Stimulated activated CD8-positive, alpha-beta memory T cell treated with anti-CD3 and anti-CD28 coated beads, Interleukin-4, amount 100 ng/mL, for 1 hour (primary cell): ENCODE results near the gene UST.

Experiments used
- DNase-seq, 2 donors: peaks; one replicate each; pipeline ENCODE4 v3.0.0-alpha.2; 2020; ENCODE audit warnings: low read depth in 2 of 2, low spot score in 1 of 2

Gene UST

DNA sequence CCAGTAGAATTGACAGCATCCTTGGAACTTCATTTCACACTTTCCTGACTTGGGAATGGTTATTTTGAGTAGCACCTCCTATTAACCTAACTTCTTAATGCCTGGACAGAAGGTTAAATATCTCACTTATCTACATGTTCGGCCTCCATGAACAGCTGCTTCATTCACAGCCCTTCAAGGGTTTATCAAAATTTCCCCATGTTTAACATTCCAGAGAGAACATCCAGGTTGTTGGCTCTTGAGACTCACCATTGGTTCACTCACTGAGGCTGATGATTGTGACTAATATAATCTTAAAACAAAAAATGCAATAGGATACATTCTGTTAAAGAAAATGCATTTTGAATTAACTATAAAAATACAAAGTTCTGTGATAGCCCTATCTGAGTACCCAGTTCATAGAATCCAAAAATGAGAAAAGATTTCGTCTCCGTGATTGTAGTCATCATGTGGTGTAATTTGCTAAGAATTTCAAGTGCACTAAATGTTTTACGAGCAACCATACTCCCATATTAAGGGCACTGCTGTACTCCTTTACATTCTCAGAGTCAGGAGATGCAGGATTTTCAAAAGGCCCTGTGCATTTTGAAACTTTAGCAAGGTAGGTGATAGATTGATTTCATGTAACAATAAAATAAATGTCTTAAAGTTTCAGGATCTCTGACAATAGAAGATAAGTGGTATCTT, 310.1 kb downstream of the UST start:
- no peak for DNase-seq

DNA sequence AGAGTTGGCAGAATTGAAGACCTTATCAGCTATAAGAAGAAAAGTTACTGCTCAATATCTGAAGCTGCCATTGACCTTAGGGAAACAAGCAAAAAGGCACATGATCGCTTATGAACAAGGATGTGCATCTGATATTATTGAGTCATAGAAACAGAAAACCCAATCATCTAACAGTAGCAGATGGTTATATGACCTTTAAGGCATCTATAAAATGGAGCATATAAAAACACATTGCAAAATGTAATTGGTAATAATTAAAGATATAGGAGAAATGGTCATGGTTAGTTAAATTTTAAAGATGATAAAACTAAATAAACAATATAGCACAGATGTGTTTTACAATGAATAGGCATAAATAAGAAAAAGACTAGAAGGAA, 310.6 kb downstream of the UST start:
- DNase-seq = no peak

GRCh38 chr6:149059557-149059956, 312.7 kb downstream of the UST start:
- no peak for DNase-seq

- peak; percentile 7 to 30 for DNase-seq
Observed at GRCh38 chr6:149060300-149060984, 313.6 kb downstream of the UST start.

- no peak for DNase-seq
Observed at GRCh38 chr6:149060985-149061760, 314.3 kb downstream of the UST start.

- no peak for DNase-seq
Observed at GRCh38 chr6:149061930-149062329, 315.1 kb downstream of the UST start.

DNA sequence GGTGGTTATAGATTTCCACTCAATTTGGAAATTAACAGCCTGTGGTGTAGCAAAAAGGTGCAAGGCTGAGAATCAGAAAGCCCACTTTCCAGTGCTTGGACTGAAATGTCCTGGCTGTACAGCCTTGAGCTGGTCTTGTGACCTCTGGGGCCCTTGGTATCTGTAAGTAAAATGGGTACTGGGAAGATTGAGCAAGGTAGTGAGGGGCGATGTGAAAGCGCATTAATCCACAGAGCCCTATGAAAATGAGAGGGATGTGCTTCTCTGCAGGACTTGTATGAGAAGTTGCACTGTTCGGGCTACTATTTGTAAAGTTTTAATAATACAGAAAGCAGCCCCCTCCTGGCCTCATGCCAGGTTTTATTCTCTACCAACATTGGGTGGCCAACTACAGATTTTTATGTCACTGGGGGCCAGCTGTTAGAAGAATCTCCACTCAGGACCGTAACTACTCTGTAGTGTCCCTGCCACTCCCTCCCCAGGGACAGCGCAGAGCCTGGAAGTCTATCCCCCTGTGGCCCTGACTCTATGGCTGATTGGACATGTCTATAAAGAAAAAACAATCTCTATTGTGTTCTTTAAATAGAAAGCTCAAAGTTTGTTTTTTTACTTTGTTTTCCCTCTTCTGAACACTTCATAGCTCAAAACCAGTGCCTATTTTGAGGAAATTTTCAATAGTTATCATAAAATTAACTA, 316.0 kb downstream of the UST start:
- no peak for DNase-seq

GRCh38 chr6:149063468-149063867, 316.6 kb downstream of the UST start:
- no peak for DNase-seq

GRCh38 chr6:149064001-149064659, 317.3 kb downstream of the UST start:
- DNase-seq = no peak

DNA sequence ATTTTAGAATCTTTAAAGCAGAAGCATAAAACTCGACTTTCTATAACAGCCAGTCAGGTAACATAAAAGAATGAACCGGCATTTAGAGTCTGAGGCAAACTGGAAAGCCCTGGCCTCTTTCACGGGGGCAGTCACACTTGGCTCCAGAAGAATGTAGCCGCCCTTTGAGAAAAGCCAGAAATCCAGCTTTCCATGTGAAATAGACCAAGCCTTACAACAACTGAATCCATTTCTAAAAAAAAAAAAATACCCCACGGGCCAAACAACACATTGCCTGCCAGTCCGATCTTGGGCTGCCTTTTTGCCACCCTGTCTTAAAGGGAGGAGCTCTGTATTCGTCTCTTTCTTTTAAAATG, 317.8 kb downstream of the UST start:
- no peak for DNase-seq

DNA sequence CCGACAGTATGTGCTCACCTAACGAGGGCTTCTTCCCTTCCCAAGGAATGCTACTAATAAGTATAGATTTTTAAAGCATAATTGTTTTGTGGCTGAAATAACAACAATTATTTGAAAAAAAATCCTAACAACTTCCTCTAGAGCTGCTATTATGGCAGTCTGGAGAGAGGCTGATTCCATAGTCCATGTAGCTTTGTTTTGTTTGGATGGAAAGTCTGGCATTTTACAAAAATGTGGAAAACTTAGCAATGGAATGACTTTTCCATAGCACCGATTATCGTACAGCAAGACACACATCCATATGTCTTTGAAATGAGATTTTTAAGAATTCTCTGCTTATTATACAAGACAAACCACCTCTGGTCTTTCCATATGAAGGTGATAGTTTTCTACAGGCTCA, 318.3 kb downstream of the UST start:
- DNase-seq = no peak

DNA sequence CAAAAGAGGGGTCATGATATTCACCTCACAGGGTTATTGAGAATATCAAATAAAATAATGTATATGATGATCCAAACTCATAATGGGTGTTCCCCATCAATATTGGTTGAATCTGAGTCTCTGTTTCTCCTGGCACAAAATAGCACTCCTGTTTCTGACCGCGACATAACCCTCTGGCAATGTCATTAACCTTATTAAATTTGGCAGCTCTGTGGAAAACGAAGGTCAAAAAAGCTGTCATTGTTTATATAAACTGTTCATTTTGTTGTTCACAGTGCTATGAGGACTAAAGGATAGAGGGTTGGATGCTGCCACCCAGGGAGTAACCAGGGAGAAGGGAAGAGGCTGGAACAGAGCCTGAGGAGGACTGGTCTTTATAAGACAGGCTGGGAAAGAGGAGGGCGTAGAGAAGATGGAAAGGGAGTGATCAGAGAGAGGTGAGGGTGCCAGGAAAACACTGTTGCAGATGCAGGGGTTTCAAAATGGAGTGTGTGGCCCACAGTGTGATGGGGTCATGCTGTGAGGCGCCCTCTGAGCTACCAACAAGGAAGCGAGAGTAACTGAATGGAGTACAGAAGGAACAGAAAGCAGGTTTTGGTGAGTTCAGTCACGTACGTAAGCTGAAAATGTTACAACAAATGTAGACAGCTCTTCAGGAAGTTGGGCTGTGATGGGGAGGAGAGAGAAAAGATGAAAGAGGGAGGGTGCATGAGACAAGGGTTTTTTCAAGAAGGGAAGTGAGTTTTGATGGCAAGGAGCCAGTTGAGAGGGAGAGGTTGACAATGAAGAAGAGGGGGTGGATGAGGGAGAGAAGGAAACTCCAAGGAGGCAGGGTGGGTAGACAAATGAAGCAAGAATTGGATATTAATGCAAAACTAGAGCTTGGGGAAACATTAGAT, 319.1 kb downstream of the UST start:
- no peak for DNase-seq

DNA sequence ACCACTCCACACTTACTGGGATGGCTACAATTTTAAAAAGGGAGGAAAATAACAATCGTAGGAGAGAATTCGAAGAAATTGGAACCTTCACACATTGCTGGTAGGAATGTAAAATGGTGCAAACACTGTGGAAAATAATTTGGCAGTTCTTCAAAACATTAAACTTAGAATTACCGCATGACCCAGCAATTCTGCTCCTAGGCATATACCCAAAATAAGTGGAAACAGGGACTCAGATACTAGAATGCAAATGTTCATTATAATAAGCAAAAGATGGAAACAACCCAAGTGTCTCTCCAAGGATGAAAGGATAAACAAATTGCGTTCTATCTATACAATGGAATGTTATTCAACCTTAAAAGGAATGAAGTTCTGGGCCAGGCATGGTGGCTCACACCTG, 325.2 kb downstream of the UST start:
- no peak for DNase-seq

DNA sequence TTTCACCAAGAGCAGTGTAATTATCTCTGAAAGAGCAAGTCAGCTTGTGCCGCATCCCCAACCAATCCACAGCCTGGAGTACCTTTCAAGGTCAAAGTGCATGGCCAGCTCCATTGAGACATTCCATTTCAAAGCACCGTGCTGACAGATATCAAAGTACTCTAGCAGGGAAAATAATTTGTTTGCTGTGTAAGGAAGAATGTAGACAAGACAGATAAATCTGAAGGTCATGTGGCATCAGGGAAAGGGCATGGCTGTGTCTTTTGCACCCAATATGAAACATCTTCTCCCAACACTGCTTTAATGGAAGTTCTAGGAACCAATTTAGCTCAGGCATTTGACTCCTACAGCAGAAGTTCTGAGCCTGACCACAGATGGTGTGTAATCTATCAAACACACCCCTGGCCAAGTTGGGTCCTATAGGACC, 328.0 kb downstream of the UST start:
- no peak for DNase-seq

DNA sequence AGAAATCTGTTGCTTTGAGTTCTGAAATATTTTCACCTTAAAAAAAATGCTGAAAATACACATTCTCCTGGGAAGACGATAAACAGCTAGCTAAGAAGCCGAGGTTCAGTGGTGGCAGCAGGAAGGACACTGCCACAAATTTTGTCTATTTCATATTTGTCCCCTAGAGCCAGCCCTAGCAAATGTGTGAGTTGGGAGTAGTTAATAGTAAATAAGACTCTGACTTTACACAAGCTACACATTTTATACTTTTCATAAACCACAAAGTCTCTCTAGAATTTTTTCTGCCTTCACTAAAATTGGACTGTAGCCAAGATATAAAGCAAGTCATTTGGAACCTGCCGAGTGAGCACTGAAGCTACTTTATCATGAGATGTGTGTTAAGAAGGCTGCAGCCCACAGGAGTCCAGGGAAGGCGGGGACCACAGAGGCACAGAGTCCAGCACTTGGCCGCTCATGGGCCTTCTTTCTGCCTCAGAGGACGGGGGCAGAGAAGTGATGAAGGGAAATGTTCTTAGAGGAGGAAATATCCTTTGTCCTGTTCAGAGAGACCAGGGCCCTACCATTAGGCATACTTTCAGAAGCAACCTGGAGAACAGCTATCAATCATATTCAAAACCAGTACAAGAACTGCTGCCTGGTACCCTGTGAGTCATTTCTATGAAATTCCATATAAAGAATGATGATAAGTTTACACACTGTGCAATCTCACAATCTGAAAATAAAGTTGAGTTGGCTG, 329.0 kb downstream of the UST start:
- DNase-seq = no peak

- no peak for DNase-seq
Observed at GRCh38 chr6:149076355-149076734, 329.5 kb downstream of the UST start.

GRCh38 chr6:149077208-149077607, 330.4 kb downstream of the UST start:
- no peak for DNase-seq

DNA sequence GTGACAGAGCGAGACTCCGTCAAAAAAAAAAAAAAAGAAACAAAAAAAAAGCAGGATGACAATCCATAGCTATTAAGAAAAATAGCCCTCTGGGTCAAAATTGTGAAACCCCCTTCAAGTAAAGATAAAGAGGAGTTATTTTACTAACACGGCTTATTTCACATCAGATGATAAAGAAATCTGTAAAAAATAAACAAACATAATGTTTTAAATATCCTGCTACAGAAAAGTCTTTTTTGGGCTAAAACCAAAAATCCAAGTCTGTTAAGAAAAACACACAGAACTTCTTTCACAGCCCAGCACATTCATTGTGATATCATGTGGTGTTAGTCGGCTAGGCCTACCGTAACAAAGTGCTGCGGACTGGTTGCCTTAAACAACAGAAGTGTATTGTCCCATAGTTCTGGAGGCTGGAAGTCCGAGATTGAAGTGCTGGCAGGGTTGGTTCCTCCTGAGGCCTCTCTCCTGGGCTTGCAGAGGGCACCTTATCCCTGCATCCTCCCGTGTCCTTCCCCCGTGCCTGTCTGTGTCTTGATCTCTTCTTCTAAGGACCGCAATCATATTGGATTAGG, 331.5 kb downstream of the UST start:
- no peak for DNase-seq

DNA sequence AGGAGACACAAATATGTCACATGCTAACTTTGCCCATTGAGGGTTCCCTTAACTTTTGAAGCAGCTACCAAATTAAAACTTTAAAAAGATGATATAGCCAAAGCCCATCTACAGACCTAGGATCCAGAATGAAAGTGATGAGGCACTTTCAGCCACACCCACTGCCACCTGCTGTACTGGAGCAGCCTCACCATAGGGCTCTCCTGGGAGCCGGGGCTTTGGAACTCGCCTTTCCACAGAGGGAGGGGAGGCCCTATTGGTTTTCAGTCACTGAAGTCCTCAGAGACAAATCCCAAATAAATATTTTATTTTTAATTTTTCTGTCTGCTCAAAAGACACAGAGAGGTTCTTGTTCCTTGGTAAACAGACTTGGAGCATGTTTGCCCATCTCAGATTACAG, 332.6 kb downstream of the UST start:
- no peak for DNase-seq
